GM23338 (cell line): ENCODE results near the gene FAM53A. TPM values are rescaled to one million over a fixed set of nuclear protein-coding genes. Genes with fewer than 3 reads are reported as not detected.

Source experiments
- ATAC-seq: fragments of 200-7000 bp; cut with Tn5 transposase; 3 replicates; pipeline ENCODE4 v1.9.1; 2020
- DNase-seq: peaks from one replicate; pipeline ENCODE4 v3.0.0-alpha.2; 2015; ENCODE audit warnings: low spot score
- H2AFZ ChIP-seq: fragments of 200-600 bp; sonication (generic); 2 replicates; pipeline ENCODE4 v1.8.0; 2016; ENCODE audit warnings: antibody characterized with exemption, mild to moderate bottlenecking, moderate library complexity
- H3F3A ChIP-seq: fragments of 200-600 bp; sonication (generic); replicated peaks from 2 replicates; pipeline ENCODE4 v1.8.0; 2017; ENCODE audit warnings: antibody characterized with exemption, mixed run types, low read depth
- H3K27ac ChIP-seq: fragments of 200-600 bp; sonication (generic); 2 replicates; pipeline ENCODE4 v1.6.1; 2016; ENCODE audit warnings: low read depth
- H3K27me3 ChIP-seq: fragments of 200-600 bp; sonication (generic); 2 replicates; pipeline ENCODE4 v1.8.0; 2016; ENCODE audit warnings: mild to moderate bottlenecking, mixed run types, moderate library complexity; ENCODE audit not compliant: insufficient read depth
- H3K36me3 ChIP-seq: fragments of 200-600 bp; sonication (generic); 2 replicates; pipeline ENCODE4 v1.8.0; 2016; ENCODE audit warnings: mild to moderate bottlenecking; ENCODE audit not compliant: insufficient read depth
- H3K4me1 ChIP-seq: fragments of 200-600 bp; sonication (generic); 2 replicates; pipeline ENCODE4 v1.8.0; 2016; ENCODE audit warnings: mild to moderate bottlenecking, moderate library complexity; ENCODE audit not compliant: insufficient read depth
- H3K4me2 ChIP-seq: fragments of 200-600 bp; sonication (generic); 2 replicates; pipeline ENCODE4 v1.7.1; 2017; ENCODE audit warnings: mixed run types
- H3K4me3 ChIP-seq: fragments of 200-600 bp; sonication (generic); 2 replicates; pipeline ENCODE4 v1.6.1; 2016; ENCODE audit warnings: mixed run types
- H3K79me2 ChIP-seq: fragments of 200-600 bp; sonication (generic); replicated peaks from 2 replicates; pipeline ENCODE4 v1.8.0; 2017; ENCODE audit warnings: mild to moderate bottlenecking; ENCODE audit not compliant: insufficient read depth
- H3K9me2 ChIP-seq: fragments of 200-600 bp; sonication (generic); 2 replicates; pipeline ENCODE4 v1.8.0; 2017; ENCODE audit not compliant: insufficient read depth
- H4K20me1 ChIP-seq: fragments of 200-600 bp; sonication (generic); replicated peaks from 2 replicates; pipeline ENCODE4 v1.8.0; 2017; ENCODE audit warnings: mild to moderate bottlenecking; ENCODE audit not compliant: insufficient read depth
- H3K27ac Mint-ChIP-seq: 2 replicates; pipeline ENCODE4 v1.8.0; 2020; ENCODE audit warnings: inconsistent platforms, mild to moderate bottlenecking, moderate library complexity, mixed read lengths
- H3K27me3 Mint-ChIP-seq: 3 replicates; pipeline ENCODE4 v1.8.0; 2022; ENCODE audit warnings: low read depth, mild to moderate bottlenecking, moderate library complexity, mixed read lengths, inconsistent platforms; ENCODE audit not compliant: insufficient read depth, poor library complexity
- H3K36me3 Mint-ChIP-seq: 3 replicates; pipeline ENCODE4 v1.8.0; 2021; ENCODE audit warnings: low read depth, mild to moderate bottlenecking, inconsistent platforms, moderate library complexity, mixed read lengths
- H3K4me1 Mint-ChIP-seq: 3 replicates; pipeline ENCODE4 v1.8.0; 2020; ENCODE audit warnings: mild to moderate bottlenecking, inconsistent platforms, mixed read lengths
- H3K4me3 Mint-ChIP-seq: 3 replicates; pipeline ENCODE4 v1.8.0; 2021; ENCODE audit warnings: moderate library complexity, mild to moderate bottlenecking, inconsistent platforms, mixed read lengths
- H3K9me3 Mint-ChIP-seq: 3 replicates; pipeline ENCODE4 v1.8.0; 2020; ENCODE audit warnings: moderate library complexity, mild to moderate bottlenecking, inconsistent platforms, mixed read lengths
- CREB1 ChIP-seq: fragments of 250-450 bp; sonication (Bioruptor Pico); IDR thresholded peaks from 2 replicates; pipeline ENCODE4 v1.5.0; 2020; ENCODE audit warnings: low read depth, mild to moderate bottlenecking, moderate library complexity
- EZH2 ChIP-seq: fragments of 200-600 bp; sonication (generic); IDR thresholded peaks from one replicate; pipeline ENCODE4 v1.8.0; 2017; ENCODE audit warnings: antibody characterized with exemption, mild to moderate bottlenecking, low read depth; ENCODE audit not compliant: unreplicated experiment
- EZH2phosphoT487 ChIP-seq: fragments of 200-600 bp; sonication (generic); IDR thresholded peaks from one replicate; pipeline ENCODE4 v1.8.1; 2018; ENCODE audit warnings: antibody characterized with exemption; ENCODE audit not compliant: unreplicated experiment
- JUNB ChIP-seq: IDR thresholded peaks from one replicate; pipeline ENCODE4 v1.6.1; 2016; ENCODE audit warnings: antibody characterized with exemption; ENCODE audit not compliant: unreplicated experiment
- NANOG ChIP-seq: IDR thresholded peaks from 2 replicates; pipeline ENCODE4 v1.6.1; 2016; ENCODE audit warnings: antibody characterized with exemption, borderline replicate concordance
- POLR2AphosphoS5 ChIP-seq: IDR thresholded peaks from 2 replicates; pipeline ENCODE4 v1.6.1; 2016; ENCODE audit warnings: antibody characterized with exemption, low read depth
- REST ChIP-seq: IDR thresholded peaks from one replicate; pipeline ENCODE4 v1.6.1; 2018; ENCODE audit warnings: antibody characterized with exemption; ENCODE audit not compliant: unreplicated experiment
- STAT1 ChIP-seq: IDR thresholded peaks from one replicate; pipeline ENCODE4 v1.6.1; 2016; ENCODE audit warnings: antibody characterized with exemption; ENCODE audit not compliant: unreplicated experiment
- ZNF114 ChIP-seq: fragments of 250-450 bp; sonication (Bioruptor Pico); IDR thresholded peaks from 2 replicates; pipeline ENCODE4 v1.5.0; 2020; ENCODE audit warnings: mild to moderate bottlenecking, moderate library complexity
- ZNF331 ChIP-seq: fragments of 250-450 bp; sonication (Bioruptor Pico); IDR thresholded peaks from 2 replicates; pipeline ENCODE4 v1.5.0; 2020; ENCODE audit warnings: low read depth, mild to moderate bottlenecking, moderate library complexity
- ZNF462 ChIP-seq: fragments of 250-450 bp; sonication (Bioruptor Pico); IDR thresholded peaks from 2 replicates; pipeline ENCODE4 v1.5.0; 2020; ENCODE audit warnings: mild to moderate bottlenecking, moderate library complexity
- polyA plus RNA-seq: library from polyadenylated mRNA; unstranded; fragments of >200 nt; fragmentation: Nextera tagmentation; extraction: Ambion mirVana; gene quantifications from 2 replicates; pipeline ENCODE4 v1.2.1, GENCODE V29; 2016
- total RNA-seq: library from RNA; depleted of rRNA; stranded (reverse); fragments of >200 nt; shearing (Covaris generic); gene quantifications from 2 replicates; pipeline ENCODE4 v1.2.3, GENCODE V29; 2014
- TF ChIP-seq, protein P1 (sequence below): IDR thresholded peaks from 2 replicates; pipeline ENCODE4 v1.6.1; 2016; ENCODE audit warnings: antibody characterized with exemption
- TF ChIP-seq, protein P2 (sequence below), 2 experiments: fragments of 200-600 bp in 1 of 2; sonication (generic) in 1 of 2; conservative IDR thresholded peaks; 2 replicates each; pipeline versions ENCODE4 v1.5.1 to v1.6.1; 2016 to 2017; ENCODE audit warnings: antibody characterized with exemption in 2 of 2, low read depth in 2 of 2, mild to moderate bottlenecking in 2 of 2, moderate library complexity in 1 of 2

The FAM53A gene
- total and polyA plus RNA-seq, 2 experiments from 2014 or later, result 1.1 to 3.1 TPM

DNA sequence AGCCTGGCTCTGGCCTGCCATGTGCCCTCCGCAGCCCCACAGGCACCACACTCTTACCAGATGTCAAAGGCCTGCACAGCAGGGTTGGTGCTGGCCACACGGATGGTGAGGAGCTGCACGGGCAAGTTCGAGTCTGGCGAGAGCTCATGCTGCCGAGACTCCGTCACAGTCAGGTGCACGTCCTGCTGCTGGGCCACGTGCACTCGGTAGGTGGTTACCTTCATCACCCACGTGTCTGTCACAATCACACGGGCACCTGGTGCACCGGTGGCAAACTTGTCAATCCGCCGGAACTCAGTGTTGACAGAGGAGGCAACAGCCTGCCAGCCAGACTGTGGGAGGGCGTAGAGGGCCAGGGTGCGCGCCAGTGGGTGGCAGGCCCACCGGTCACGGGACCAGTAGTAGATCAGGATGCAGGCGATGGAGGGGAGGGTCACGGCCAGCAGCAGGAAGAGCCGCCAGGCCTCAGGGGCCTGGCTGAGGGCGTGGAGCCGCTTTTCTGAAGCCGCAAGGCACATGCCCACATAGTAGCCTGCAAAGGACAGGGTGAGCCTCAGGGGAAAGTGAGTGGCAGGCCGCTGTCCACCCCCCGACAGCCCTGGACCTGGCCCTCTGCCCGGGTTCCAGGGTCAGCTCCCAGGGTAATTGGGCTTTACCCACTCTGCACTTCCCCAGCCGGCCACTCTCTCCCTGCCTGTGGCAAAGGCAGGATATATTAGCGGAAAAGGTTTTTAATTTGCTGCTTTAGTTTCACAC lies 34.2 kb upstream of the FAM53A start:
- H2AFZ ChIP-seq, result no peak overlapping the region
- ATAC-seq, result no peak

More for the DNA sequence above, 34.2 kb upstream of the FAM53A start:
- Histone ChIP-seq H3K4me1 (peaks cover 19% of the 10 kb centered on the region; the same call in 1 of the 2 replicates), H3K36me3 (no peaks in the 10 kb centered on the region), H3K4me3 (no peak overlapping the region), H3K79me2 (peaks cover 39% of the 10 kb centered on the region), H4K20me1 (peaks cover 16% of the 10 kb centered on the region), H3K4me2 (no peak overlapping the region), H3K9me2 (no peaks in the 10 kb centered on the region), H3K27me3 (no peaks in the 10 kb centered on the region), H3F3A (peaks cover 14% of the 10 kb centered on the region), H3K27ac (no peak overlapping the region)
- DNase-seq, result no peak
- peaks cover 27% of the 10 kb centered on the region for H3K4me1 Mint-ChIP-seq
- H3K9me3 Mint-ChIP-seq, result no peaks in the 10 kb centered on the region; the same call in 2 of the 3 replicates
- TF ChIP-seq CREB1 (CRISPR knock-in tag) (no peak), JUNB (no peak), POLR2AphosphoS5 (no peak), STAT1 (no peak), REST (no peak), ZNF462 (CRISPR knock-in tag) (no peak), NANOG (no peak), EZH2phosphoT487 (no peak), ZNF331 (CRISPR knock-in tag) (no peak), ZNF114 (CRISPR knock-in tag) (no peak), EZH2 (no peak)
- TF ChIP-seq, protein P1, sequence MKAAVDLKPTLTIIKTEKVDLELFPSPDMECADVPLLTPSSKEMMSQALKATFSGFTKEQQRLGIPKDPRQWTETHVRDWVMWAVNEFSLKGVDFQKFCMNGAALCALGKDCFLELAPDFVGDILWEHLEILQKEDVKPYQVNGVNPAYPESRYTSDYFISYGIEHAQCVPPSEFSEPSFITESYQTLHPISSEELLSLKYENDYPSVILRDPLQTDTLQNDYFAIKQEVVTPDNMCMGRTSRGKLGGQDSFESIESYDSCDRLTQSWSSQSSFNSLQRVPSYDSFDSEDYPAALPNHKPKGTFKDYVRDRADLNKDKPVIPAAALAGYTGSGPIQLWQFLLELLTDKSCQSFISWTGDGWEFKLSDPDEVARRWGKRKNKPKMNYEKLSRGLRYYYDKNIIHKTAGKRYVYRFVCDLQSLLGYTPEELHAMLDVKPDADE, result no peak
- TF ChIP-seq, protein P2, sequence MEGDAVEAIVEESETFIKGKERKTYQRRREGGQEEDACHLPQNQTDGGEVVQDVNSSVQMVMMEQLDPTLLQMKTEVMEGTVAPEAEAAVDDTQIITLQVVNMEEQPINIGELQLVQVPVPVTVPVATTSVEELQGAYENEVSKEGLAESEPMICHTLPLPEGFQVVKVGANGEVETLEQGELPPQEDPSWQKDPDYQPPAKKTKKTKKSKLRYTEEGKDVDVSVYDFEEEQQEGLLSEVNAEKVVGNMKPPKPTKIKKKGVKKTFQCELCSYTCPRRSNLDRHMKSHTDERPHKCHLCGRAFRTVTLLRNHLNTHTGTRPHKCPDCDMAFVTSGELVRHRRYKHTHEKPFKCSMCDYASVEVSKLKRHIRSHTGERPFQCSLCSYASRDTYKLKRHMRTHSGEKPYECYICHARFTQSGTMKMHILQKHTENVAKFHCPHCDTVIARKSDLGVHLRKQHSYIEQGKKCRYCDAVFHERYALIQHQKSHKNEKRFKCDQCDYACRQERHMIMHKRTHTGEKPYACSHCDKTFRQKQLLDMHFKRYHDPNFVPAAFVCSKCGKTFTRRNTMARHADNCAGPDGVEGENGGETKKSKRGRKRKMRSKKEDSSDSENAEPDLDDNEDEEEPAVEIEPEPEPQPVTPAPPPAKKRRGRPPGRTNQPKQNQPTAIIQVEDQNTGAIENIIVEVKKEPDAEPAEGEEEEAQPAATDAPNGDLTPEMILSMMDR (conservative IDR thresholded peaks at IDR 0.05; ENCODE audit: low read depth in 2 of 2), result no peak
- peaks cover 13% of the 10 kb centered on the region for H3K27me3 Mint-ChIP-seq
- peaks cover 16% of the 10 kb centered on the region for H3K36me3 Mint-ChIP-seq
- peak overlapping the region; percentile 24; the same call in 1 of the 3 replicates for H3K4me3 Mint-ChIP-seq
- H3K27ac Mint-ChIP-seq, result no peak overlapping the region
